GM18868 (cell line): ENCODE data around the gene ODAPH.
A peak's percentile ranks its signal among the peaks of the same experiment; 100 is the strongest.
"Not testable (repeated sequence)": the region's sequence is repeated elsewhere in the genome, so short reads cannot be mapped to it uniquely, and the experiment has no call there.

Experiments used
- ATAC-seq: cut with Tn5 transposase; IDR thresholded peaks from one replicate; pipeline ENCODE4 v1.9.1; 2021; ENCODE audit warnings: mild to moderate bottlenecking, moderate library complexity; ENCODE audit not compliant: unreplicated experiment

The ODAPH gene

DNA sequence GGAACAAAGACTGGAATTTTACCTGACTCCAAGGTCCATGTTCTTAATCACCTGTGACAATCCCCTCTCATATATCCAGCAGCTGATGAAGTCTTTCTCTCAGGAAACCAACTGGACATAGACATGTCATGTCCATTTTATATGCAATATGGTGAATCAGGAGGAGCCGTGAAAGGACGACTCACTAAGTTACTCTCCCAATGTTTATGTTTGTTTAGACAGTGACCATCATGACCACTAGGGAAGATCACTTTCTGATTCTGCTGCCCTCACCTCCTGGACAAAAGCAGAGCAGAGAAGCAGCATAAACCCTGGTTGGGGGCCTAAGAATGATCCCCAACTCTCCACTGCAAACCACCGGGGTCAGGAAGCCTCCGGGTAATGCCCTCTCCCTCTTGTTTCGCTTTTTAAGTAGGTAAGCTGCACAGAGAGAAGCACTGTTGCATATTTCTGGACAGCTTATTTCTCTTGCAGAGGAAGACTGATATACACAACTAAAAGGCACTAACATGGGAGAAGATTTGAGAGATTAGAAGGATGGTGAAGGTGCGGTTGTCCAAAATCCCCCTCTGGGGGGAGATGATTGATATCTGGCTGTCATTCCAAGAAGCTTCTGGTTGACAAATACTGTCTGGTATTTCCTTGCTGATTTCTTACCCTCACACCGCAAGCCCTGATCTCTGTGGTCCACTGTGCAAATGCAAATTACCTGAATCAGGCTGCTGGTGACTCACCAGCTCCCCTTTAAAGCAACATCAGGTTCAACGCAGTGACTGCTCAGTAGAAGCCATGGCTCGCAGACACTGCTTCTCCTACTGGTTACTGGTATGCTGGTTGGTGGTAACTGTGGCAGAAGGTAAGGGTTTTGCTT is at the start of gene ODAPH:
Gene ODAPH (plus strand): TSS at position 773 of the 871 bp plus-strand sequence. CDS start 17 bp downstream, at position 790.
- peak; percentile 97 for ATAC-seq

- ATAC-seq, result not testable (repeated sequence)
These were observed 46.3 kb upstream of the ODAPH start for GRCh38 chr4:75509592-75509991.

- ATAC-seq, result no peak
These were observed 44.0 kb upstream of the ODAPH start for GRCh38 chr4:75511841-75512240.

DNA sequence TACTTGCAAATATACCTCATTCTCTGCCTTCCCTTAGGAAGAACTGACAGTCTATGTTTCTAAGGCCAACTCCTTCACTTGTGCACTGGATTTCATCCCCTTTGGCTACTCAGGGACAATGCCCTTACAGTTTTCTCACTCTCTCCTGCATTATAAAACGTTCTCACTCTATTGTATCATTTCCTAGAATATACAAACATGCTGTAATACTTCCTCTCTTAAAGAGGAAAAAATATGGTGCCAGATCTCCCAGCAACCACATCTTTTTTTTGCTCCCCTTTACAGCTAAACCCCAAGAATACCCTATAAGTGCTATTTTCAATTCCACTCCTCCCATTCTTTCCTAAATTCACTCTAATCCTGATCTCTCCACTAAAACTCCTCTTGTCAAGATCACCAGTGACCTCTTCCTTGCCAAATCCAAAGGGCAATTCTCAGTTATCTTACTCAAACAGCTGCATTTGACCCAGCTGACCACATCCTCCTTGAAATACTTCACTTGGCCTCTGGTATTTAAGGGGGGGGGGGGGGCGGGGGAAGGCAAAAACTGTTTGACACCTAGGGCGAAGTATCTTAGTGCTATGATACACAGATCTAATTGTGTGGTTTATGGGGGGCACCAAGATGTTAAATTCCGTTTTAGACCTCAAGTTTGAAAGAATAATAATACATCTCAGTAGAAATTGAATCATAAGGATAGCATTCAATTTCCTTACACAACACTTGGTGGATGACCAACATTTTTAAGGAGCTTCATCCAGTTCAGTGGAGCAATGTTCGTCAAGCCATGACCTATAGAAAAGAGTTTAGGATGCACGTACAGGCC is 43.3 kb upstream of the ODAPH start:
- no peak for ATAC-seq

DNA sequence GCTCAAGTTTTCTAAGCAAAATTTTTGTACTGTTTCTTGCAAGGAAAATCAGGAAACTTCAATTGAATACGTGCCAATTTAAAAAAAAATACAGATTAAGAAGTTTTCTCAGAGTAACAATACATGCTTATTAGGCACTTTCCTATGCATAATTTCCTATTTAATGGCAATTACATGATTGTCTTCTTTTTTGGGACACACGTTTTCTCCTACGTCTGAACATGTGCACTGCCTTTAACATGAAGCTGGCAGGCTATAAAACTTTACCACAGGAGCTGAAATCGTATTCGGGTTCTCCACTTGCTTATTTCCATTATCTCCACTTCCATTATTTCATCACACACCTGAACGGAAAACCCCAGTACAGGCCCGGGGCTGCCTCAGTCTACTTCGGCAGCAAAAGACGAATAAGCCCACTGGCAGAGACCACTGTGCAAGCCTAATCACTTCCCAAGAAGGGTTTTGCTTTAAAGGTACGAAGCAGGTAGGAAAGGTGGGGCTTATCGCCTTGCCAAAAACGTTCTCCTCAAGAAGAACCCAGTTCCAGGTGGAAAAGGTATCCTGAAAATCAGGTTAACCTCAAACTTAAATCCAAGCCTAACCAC is 42.2 kb upstream of the ODAPH start:
- ATAC-seq, result peak; percentile 0

GRCh38 chr4:75514131-75514948 is 41.5 kb upstream of the ODAPH start, which contains the start of the genes RCHY1 and THAP6:
TSS of gene RCHY1 (minus strand) at chr4:75514403. CDS start at chr4:75514286, 117 bp downstream.
TSS of gene THAP6 (plus strand) at chr4:75514473. CDS start at chr4:75515453, 980 bp downstream.
- ATAC-seq, result peak; percentile 94

DNA sequence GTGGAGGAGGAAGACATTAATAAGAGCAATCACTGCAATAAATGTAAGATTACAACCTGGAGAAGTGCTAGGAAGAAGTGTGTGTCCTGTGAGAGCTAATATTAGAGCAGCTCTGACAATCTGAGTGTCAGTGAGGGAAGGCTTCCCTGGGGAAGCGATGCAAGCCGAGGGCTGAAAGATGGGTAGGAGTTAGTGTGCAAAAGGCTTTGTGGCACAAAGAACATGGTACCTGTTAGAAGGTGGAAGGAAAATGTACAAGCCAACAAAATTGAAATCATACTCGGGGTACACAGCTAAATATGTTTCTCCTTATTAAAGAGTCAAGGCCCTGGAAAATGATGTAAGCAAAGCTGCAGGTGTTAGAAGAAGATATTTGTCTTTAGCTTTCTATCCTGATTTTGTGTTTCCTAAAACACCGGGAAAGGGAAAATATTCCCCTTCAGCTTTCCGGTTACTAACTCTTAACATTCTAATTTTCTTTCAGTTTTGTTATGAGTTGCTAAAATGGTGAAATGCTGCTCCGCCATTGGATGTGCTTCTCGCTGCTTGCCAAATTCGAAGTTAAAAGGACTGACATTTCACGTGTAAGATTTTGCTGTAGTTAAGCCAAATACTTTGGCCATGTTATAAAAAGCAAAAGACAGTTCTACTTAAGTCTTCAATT is 40.8 kb upstream of the ODAPH start:
- ATAC-seq, result peak; percentile 1

- no peak for ATAC-seq
These were observed 39.7 kb upstream of the ODAPH start for GRCh38 chr4:75516144-75516543.

DNA sequence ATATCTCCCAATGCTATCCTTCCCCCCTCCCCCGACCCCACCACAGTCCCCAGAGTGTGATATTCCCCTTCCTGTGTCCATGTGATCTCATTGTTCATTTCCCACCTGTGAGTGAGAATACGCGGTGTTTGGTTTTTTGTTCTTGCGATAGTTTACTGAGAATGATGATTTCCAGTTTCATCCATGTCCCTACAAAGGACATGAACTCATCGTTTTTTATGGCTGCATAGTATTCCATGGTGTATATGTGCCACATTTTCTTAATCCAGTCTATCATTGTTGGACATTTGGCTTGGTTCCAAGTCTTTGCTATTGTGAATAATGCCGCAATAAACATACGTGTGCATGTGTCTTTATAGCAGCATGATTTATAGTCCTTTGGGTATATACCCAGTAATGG is 36.4 kb upstream of the ODAPH start:
- not testable (repeated sequence) for ATAC-seq

DNA sequence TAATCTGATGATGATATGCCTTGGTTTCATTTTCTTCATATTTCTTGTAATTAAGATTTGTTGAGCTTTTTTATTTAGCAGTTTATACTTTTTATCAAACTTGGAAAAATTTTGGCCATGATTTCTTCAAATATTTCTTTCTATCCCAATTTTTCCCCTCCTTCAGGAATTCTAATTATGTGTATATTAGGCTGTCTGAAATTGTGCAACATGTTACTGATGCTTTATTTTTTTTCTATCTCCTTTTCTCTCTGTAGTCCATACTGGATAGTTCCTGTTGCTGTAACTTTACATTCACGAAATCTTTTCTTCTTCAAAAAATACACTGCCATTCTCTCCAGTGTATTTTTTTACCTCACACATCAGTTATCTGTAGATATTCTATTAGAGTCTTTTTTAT is 30.8 kb upstream of the ODAPH start:
- no peak for ATAC-seq

GRCh38 chr4:75525910-75526309 is 30.0 kb upstream of the ODAPH start:
- ATAC-seq, result no peak

DNA sequence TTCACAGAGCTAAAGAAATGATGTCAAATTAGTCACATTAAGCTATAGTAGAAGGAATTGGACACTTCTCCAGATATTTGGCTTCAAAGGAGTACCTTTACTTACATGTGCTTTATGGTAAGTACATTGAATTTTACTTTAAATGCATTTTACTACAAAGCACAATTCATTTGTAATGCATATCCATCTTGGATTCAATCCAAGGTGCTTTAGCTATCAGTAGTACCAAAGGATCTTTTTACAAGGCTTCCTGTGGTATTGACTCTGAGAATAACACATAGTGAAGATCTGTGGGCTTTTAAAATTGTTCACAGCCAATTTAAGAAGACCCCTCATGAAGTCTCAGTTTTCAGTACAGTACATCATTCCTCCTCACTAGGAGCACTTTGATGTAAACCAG is 28.4 kb upstream of the ODAPH start:
- ATAC-seq, result no peak

GRCh38 chr4:75530556-75531322 is 25.1 kb upstream of the ODAPH start:
- no peak for ATAC-seq

DNA sequence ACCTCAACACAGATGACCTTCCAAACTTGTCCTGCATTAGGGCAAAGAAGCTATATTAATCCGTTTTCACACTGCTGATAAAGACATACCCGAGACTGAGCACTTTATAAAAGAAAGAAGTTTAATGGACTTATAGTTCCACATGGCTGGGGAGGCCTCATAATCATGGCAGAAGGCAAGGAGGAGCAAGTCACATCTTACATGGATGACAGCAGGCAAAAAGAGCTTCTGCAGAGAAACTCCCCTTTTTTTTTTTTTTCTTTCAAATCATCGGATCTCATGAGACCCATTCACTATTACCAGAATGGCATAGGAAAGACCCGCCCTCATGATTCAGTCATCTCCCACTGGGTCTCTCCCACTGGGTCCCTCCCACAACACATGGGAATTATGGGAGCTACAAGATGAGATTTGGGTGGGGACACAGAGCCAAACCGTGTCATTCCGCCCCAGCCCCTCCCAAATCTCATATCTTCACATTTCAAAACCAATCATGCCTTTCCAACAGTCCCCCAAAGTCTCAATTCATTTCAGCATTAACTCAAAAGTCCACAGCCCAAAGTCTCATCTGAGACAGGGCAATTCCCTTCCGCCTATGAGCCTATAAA is 24.2 kb upstream of the ODAPH start:
- ATAC-seq, result not testable (repeated sequence)

DNA sequence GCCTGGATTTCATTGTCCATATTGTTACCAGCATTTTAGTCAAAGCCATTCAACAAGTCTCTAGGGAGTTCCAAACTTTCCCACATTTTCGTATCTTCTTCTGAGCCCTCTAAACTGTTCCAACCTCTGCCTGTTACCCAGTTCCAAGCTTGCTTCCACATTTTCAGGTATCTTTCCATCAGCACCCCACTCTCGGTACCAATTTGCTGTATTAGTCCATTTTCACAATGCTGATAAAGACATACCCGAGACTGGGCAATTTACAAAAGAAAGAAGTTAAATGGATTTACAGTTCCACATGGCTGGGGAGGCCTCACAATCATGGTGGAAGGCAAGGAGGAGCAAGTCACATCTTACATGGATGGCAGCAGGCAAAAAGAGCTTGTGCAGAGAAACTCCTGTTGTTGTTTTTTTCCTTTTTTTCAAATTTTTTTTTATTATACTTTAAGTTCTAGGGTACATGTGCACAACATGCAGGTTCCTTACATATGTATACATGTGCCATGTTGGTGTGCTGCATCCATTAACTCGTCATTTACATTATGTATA is 22.5 kb upstream of the ODAPH start:
- ATAC-seq, result not testable (repeated sequence)

DNA sequence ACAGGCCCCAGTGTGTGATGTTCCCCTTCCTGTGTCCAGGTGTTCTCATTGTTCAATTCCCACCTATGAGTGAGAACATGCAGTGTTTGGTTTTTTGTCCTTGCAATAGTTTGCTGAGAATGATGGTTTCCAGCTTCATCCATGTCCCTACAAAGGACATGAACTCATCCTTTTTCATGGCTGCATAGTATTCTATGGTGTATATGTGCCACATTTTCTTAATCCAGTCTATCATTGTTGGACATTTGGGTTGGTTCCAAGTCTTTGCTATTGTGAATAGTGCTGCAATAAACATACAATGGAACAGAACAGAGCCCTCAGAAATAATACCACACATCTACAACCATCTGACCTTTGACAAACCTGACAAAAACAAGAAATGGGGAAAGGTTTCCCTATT is 21.9 kb upstream of the ODAPH start:
- not testable (repeated sequence) for ATAC-seq

GRCh38 chr4:75537308-75537707 is 18.6 kb upstream of the ODAPH start:
- ATAC-seq, result not testable (repeated sequence)

DNA sequence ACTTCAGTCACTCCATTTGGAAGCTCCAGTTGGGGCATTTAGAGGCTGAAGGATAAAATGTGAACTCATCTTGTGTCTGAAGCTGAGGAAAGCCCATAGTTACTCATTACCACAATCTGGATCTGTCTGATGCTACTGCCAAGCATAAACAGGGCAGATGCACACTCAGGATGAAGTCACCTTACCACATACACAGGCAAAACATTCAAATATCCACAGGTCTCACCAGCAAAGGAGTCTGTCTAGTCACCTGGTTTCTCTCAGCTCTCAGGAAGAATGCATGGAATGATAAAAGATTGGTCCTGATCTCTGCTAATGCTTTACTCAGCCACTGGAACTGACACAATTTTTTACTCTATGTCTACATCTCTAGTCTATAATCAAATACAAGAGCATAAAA is 13.0 kb upstream of the ODAPH start:
- ATAC-seq, result no peak
